SU-DHL-6 (cell line): Measurements from ENCODE around the gene PDE6G.

Experiments used
- CTCF ChIP-seq: fragments of 200-600 bp; sonication (generic); IDR thresholded peaks from one replicate; pipeline ENCODE4 v1.5.1; 2017; ENCODE audit warnings: antibody characterized with exemption, mild to moderate bottlenecking, low read length, moderate library complexity; ENCODE audit not compliant: insufficient read depth, poor library complexity, severe bottlenecking
- EZH2phosphoT487 ChIP-seq: fragments of 200-600 bp; sonication (generic), shearing (Covaris generic); conservative IDR thresholded peaks from 2 replicates; pipeline ENCODE4 v1.6.1; 2018; ENCODE audit warnings: mild to moderate bottlenecking, antibody characterized with exemption, low read length, moderate library complexity, mixed read lengths

DNA sequence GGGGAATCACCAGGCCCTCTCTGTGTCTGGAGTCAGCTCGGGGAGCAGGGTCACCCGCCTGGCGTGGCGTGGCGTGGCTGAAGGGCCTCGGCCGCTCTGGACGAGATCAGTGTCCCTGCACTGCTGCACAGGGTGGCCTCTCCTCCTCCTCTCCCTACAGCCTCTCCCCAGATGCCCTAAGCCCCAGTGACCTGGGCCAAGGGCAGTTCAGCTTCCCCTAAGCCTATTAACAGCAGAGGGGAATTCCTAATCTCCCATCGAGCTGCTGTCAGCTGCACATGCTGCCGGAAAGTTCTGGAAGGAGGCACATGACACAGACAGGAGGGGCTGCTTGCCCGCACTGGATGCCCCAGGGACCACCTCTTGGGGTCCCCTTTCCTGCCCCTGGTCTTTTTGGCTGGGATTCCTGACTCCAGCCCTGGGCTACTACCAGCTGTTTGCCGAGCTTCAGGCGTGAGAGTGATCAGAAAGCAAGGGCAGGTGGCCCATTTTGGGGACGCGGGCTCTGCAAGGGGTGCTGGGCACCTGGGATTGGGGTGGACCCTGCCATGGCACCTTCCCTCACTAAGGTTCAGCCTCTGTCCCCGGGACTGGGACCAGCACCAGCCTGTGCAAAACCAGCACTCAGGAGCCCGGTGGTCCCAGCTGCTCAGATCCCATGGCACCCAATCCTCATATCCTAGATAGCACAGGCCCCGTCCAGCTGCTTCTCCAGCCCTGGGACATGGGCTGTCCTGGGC, 794 bp downstream of the PDE6G start:
- no peak for TF ChIP-seq CTCF
- TF ChIP-seq EZH2phosphoT487: no peak
